HepG2 (cell line): Measurements from ENCODE around the gene GLI3. TPM values are rescaled to one million over a fixed set of nuclear protein-coding genes. Genes with fewer than 3 reads are reported as not detected.

Source experiments
- BHLHE40 ChIP-seq: IDR thresholded peaks from 2 replicates; pipeline ENCODE4 v1.6.1; 2011; ENCODE audit warnings: low read length, improper control_type of control experiment
- CHD4 ChIP-seq: fragments of 200-600 bp; sonication (generic); IDR thresholded peaks from 2 replicates; pipeline ENCODE4 v1.7.0; 2017; ENCODE audit warnings: mild to moderate bottlenecking, low read length, borderline replicate concordance
- ZNF143 ChIP-seq: sonication (generic); formaldehyde crosslinking; IDR thresholded peaks from 2 replicates; pipeline ENCODE4 v1.4.0; 2020; ENCODE audit warnings: missing genetic modification reagents
- ZNF33B ChIP-seq: sonication (generic); formaldehyde crosslinking; IDR thresholded peaks from 2 replicates; pipeline ENCODE4 v1.5.1; 2020; ENCODE audit warnings: mild to moderate bottlenecking, missing genetic modification reagents
- polyA plus RNA-seq, 8 experiments: library from polyadenylated mRNA; depleted of rRNA in 3 of 8; stranded (reverse) in 7 of 8; unstranded in 1 of 8; fragments of >200 nt; fragmentation: Illumina TruSeq in 4 of 8; extraction: Trizol in 4 of 8; gene quantifications; 2 replicates each; pipeline versions ENCODE4 v1.2.1 to v1.2.3, GENCODE V29; 2011 to 2016; ENCODE audit warnings: low read depth in 4 of 8, missing spikeins in 1 of 8, mixed read lengths in 1 of 8; ENCODE audit not compliant: insufficient read depth in 1 of 8
- total RNA-seq, 5 experiments: library from RNA; depleted of rRNA; stranded (reverse); fragments of >200 nt; fragmentation: Illumina TruSeq; extraction: Trizol; gene quantifications; 2 replicates each; pipeline ENCODE4 v1.2.3, GENCODE V29; 2016; ENCODE audit warnings: low read depth in 1 of 5
- TF ChIP-seq, protein P1 (sequence below): sonication (generic); formaldehyde crosslinking; IDR thresholded peaks from 2 replicates; pipeline ENCODE4 v1.4.0; 2020; ENCODE audit warnings: mild to moderate bottlenecking, missing genetic modification reagents
- TF ChIP-seq, protein P2 (sequence below): sonication (generic); formaldehyde crosslinking; IDR thresholded peaks from 2 replicates; pipeline ENCODE4 v1.4.0; 2020; ENCODE audit warnings: missing genetic modification reagents, borderline replicate concordance

The GLI3 gene
- total and polyA plus RNA-seq, 2 of the 13 experiments (the other 11 are each of a cell fraction or from before 2014, with no cell fraction given), result not detected

DNA sequence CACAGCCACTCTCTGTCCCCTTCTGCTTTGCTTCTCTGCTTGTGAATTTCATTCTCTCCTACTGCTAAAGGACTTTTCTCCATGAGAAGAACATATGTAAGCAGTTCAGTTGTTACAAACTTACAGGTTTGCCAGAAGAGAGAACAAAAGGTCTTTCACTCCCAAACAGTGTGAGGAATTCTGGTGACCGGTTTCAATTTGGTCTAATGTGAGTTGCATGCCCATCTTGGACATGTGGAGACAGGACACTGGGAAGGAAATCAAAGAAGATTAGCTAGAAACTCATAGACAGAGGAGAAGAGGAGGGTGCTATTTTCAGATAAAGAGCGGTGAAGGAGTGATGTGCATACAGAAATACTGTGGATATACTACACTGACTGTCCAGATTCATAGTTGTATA lies 324.6 kb downstream of the GLI3 start (continued):
- TF ChIP-seq, protein P1, sequence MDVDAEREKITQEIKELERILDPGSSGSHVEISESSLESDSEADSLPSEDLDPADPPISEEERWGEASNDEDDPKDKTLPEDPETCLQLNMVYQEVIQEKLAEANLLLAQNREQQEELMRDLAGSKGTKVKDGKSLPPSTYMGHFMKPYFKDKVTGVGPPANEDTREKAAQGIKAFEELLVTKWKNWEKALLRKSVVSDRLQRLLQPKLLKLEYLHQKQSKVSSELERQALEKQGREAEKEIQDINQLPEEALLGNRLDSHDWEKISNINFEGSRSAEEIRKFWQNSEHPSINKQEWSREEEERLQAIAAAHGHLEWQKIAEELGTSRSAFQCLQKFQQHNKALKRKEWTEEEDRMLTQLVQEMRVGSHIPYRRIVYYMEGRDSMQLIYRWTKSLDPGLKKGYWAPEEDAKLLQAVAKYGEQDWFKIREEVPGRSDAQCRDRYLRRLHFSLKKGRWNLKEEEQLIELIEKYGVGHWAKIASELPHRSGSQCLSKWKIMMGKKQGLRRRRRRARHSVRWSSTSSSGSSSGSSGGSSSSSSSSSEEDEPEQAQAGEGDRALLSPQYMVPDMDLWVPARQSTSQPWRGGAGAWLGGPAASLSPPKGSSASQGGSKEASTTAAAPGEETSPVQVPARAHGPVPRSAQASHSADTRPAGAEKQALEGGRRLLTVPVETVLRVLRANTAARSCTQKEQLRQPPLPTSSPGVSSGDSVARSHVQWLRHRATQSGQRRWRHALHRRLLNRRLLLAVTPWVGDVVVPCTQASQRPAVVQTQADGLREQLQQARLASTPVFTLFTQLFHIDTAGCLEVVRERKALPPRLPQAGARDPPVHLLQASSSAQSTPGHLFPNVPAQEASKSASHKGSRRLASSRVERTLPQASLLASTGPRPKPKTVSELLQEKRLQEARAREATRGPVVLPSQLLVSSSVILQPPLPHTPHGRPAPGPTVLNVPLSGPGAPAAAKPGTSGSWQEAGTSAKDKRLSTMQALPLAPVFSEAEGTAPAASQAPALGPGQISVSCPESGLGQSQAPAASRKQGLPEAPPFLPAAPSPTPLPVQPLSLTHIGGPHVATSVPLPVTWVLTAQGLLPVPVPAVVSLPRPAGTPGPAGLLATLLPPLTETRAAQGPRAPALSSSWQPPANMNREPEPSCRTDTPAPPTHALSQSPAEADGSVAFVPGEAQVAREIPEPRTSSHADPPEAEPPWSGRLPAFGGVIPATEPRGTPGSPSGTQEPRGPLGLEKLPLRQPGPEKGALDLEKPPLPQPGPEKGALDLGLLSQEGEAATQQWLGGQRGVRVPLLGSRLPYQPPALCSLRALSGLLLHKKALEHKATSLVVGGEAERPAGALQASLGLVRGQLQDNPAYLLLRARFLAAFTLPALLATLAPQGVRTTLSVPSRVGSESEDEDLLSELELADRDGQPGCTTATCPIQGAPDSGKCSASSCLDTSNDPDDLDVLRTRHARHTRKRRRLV (CRISPR knock-in tag), result no peak
- no peak for TF ChIP-seq BHLHE40
- TF ChIP-seq ZNF33B (CRISPR knock-in tag), result no peak
- no peak for TF ChIP-seq ZNF143 (CRISPR knock-in tag)
- no peak for TF ChIP-seq CHD4
- TF ChIP-seq, protein P2, sequence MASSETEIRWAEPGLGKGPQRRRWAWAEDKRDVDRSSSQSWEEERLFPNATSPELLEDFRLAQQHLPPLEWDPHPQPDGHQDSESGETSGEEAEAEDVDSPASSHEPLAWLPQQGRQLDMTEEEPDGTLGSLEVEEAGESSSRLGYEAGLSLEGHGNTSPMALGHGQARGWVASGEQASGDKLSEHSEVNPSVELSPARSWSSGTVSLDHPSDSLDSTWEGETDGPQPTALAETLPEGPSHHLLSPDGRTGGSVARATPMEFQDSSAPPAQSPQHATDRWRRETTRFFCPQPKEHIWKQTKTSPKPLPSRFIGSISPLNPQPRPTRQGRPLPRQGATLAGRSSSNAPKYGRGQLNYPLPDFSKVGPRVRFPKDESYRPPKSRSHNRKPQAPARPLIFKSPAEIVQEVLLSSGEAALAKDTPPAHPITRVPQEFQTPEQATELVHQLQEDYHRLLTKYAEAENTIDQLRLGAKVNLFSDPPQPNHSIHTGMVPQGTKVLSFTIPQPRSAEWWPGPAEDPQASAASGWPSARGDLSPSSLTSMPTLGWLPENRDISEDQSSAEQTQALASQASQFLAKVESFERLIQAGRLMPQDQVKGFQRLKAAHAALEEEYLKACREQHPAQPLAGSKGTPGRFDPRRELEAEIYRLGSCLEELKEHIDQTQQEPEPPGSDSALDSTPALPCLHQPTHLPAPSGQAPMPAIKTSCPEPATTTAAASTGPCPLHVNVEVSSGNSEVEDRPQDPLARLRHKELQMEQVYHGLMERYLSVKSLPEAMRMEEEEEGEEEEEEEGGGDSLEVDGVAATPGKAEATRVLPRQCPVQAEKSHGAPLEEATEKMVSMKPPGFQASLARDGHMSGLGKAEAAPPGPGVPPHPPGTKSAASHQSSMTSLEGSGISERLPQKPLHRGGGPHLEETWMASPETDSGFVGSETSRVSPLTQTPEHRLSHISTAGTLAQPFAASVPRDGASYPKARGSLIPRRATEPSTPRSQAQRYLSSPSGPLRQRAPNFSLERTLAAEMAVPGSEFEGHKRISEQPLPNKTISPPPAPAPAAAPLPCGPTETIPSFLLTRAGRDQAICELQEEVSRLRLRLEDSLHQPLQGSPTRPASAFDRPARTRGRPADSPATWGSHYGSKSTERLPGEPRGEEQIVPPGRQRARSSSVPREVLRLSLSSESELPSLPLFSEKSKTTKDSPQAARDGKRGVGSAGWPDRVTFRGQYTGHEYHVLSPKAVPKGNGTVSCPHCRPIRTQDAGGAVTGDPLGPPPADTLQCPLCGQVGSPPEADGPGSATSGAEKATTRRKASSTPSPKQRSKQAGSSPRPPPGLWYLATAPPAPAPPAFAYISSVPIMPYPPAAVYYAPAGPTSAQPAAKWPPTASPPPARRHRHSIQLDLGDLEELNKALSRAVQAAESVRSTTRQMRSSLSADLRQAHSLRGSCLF (CRISPR knock-in tag), result no peak
